ENCODE measurements around the gene PRSS27. TPM values are rescaled to one million over a fixed set of nuclear protein-coding genes. Genes with fewer than 3 reads are reported as not detected.
A peak's percentile ranks its signal among the peaks of the same experiment; 100 is the strongest.
"Not testable (repeated sequence)": the region's sequence is repeated elsewhere in the genome, so short reads cannot be mapped to it uniquely, and the experiment has no call there.

The PRSS27 gene
- total and polyA plus RNA-seq, 11 donors, result 0.19 to 1.3 (median 0.39) TPM; not detected in 3

DNA sequence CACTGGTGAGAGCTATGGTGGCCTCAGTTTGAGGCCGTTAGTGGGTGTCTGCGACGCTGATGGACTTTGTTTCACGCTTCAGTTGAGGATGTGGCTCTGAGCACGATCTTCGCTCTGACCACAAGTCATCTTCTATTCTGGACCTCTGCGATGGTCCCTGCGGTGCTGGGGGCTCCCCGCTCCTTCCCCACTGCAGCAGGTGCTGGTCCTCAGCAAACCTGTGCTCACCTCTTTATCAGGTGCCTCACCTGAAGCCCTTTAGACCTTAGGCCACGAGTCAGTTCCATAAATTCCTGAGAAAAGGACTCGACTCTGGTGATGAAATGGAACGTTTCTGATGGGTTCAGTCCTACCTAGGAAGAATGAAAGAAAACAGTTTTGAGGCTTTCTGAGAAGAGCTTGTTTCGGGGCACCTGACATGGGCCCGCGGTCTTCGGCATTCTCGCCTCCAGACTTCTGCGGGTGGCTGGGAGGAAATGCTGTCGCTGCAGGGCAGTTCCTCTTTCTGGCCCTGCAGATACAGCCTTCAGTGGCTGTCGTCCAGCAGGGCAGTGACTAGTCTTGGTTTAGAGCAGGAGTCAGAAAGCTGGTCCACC lies 33.0 kb downstream of the PRSS27 start:
- 76 to 90% (median 82%) methylated on average over 20 of the region's 20 CpGs for WGBS, 4 donors
- DNase-seq (peak in 2 of 5 donors; percentile 50 to 67), ATAC-seq (no peak)
- no peaks in the 10 kb centered on the region for H3K27me3 ChIP-seq
- TF ChIP-seq POLR2A (IDR thresholded peaks at IDR 0.05), result no peak
- TF ChIP-seq, protein P1, sequence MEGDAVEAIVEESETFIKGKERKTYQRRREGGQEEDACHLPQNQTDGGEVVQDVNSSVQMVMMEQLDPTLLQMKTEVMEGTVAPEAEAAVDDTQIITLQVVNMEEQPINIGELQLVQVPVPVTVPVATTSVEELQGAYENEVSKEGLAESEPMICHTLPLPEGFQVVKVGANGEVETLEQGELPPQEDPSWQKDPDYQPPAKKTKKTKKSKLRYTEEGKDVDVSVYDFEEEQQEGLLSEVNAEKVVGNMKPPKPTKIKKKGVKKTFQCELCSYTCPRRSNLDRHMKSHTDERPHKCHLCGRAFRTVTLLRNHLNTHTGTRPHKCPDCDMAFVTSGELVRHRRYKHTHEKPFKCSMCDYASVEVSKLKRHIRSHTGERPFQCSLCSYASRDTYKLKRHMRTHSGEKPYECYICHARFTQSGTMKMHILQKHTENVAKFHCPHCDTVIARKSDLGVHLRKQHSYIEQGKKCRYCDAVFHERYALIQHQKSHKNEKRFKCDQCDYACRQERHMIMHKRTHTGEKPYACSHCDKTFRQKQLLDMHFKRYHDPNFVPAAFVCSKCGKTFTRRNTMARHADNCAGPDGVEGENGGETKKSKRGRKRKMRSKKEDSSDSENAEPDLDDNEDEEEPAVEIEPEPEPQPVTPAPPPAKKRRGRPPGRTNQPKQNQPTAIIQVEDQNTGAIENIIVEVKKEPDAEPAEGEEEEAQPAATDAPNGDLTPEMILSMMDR (IDR thresholded peaks at IDR 0.05), result no peak
- H3K4me1 ChIP-seq, result peaks cover 0 to 45% (median 28%) of the 10 kb centered on the region in 12 donors
- intact Hi-C loops (cut with DNase I), result no loop called here
- no peaks in the 10 kb centered on the region for H3K9me3 ChIP-seq
- peak overlapping the region in 1 of 12 donors; percentile 83 for H3K27ac ChIP-seq
- peaks cover 0 to 19% (median 3%) of the 10 kb centered on the region in 9 donors for H3K36me3 ChIP-seq
- peak overlapping the region in 2 of 12 donors; percentile 10 to 42 for H3K4me3 ChIP-seq

DNA sequence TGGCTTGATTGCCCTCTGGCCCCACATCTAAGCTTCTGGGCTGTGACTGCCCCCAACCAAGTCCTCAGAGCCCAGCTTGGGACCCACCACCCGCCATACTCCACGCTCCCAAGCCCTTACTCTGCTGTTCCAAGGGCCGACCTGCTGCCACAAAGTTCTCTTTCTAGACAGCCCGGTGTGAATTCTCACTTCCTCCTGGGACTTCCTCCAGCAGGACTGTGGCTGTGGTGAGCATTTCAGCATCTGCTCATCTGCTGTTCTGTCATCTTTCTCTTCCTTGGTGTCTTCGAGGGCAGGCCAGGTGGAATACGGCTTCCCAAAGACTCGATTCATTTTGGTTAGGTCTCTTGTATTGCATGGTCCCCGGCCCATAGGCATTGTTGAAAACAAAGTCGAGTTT lies 33.9 kb downstream of the PRSS27 start:
- intact Hi-C loops (cut with DNase I); H3K27ac ChIP-seq; H3K9me3 ChIP-seq; H3K4me3 ChIP-seq; DNase-seq; H3K27me3 ChIP-seq; ATAC-seq: not testable (repeated sequence)
- Histone ChIP-seq H3K4me1 (peaks cover 0 to 45% (median 29%) of the 10 kb centered on the region in 12 donors), H3K36me3 (peaks cover 0 to 11% (median 3%) of the 10 kb centered on the region in 9 donors)
- no CpG with 5 or more reads among the region's 9 CpGs for WGBS, 4 donors

DNA sequence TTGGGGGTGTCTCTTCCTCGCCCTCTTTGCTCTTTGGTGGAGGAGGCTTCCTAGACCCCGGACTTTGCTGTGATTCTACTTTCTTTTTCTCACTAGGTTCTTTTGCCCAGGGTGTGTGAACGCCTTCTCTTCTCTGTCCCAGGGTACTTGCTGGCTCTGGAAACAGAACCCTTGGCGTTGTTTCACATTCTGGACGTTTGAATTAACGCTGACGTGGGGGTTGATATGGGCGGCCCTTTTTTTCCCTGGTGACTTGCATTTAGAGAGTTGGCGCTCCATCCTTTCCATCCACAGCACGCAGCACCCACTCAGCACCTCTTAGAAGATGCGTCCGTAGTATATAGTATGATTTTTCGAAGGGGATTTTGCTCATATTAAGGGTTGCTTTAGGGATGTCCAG lies 37.0 kb downstream of the PRSS27 start:
- H3K9me3 ChIP-seq, ATAC-seq, H3K27me3 ChIP-seq, H3K36me3 ChIP-seq, DNase-seq: not testable (repeated sequence)
- intact Hi-C loops (cut with DNase I), result loop anchor here in 2 of 10 donors (2.0 to 5.0 kb wide), 3 partner anchors 38 to 69 kb away; partner anchors contain the start of genes PRSS27 (in 2 of the 2) and SRRM2 (in 1 of the 2)
- Histone ChIP-seq H3K4me3 (peak overlapping the region; percentile 57 to 100 (median 90)), H3K27ac (peak overlapping the region; percentile 63 to 94 (median 88)), H3K4me1 (peaks cover 0 to 32% (median 17%) of the 10 kb centered on the region in 12 donors)
- WGBS, 4 donors, result 6 to 9% (median 7%) methylated on average over 13 of the region's 13 CpGs

DNA sequence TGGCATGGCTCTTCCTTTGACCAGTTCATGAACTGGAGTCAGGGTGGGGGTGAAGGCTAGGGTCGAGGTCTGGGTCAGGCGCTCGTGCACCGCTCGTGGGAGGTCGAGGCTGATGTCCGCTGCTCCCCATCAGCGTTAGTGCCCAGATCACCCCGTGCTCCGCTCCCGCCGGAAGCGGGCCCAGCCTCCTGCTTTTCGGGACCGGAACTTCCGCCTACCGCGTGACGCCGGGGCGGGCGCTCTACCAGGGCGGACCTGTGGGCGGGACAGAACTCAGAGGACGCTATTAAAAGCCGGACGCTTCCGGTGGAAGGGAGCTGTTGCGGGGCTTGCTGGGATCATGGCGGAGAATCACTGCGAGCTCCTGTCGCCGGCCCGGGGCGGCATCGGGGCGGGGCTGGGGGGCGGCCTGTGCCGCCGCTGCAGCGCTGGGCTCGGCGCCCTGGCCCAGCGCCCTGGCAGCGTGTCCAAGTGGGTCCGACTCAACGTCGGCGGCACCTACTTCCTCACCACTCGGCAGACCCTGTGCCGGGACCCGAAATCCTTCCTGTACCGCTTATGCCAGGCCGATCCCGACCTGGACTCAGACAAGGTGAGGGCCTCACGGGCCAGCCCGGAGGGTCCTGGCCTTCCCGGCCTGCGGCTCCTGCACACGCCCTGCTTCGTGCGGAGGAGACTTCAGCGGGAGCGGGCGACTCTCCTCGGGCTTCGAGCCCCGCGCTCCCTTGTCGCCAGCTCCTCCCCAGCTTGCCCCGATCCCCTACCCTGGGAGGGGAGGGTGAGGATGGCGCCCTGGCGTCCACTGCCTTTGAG lies 37.6 kb downstream of the PRSS27 start, which contains the start of gene KCTD5:
Gene KCTD5, plus strand, starts transcription at position 315 of the 813 bp plus-strand sequence. Its CDS starts 26 bp downstream, at position 341.
- DNase-seq, result peak; percentile 96 to 98 (median 97)
- 0 to 1% (median 1%) methylated on average over 28 to 73 of the region's 73 CpGs for WGBS, 4 donors
- Histone ChIP-seq H3K9me3 (no peaks in the 10 kb centered on the region), H3K27ac (peak within 1 kb of the TSS; percentile 63 to 94 (median 88)), H3K27me3 (no peaks in the 10 kb centered on the region), H3K36me3 (peaks cover 0 to 3% (median 0%) of the 10 kb centered on the region in 9 donors), H3K4me3 (peak within 1 kb of the TSS; percentile 57 to 100 (median 90)), H3K4me1 (peaks cover 0 to 32% (median 17%) of the 10 kb centered on the region in 12 donors)
- intact Hi-C loops (cut with DNase I), result loop anchor here in 2 of 10 donors (2.0 to 5.0 kb wide), 3 partner anchors 38 to 70 kb away; partner anchors contain the start of genes PRSS27 (in 2 of the 2) and SRRM2 (in 1 of the 2)
- peak; percentile 18 to 89 for TF ChIP-seq POLR2A (IDR thresholded peaks at IDR 0.05)
- TF ChIP-seq, protein P1 (IDR thresholded peaks at IDR 0.05), result peak in 1 of 12 donors; percentile 16
- ATAC-seq, result peak; percentile 95 to 97 (median 96)

DNA sequence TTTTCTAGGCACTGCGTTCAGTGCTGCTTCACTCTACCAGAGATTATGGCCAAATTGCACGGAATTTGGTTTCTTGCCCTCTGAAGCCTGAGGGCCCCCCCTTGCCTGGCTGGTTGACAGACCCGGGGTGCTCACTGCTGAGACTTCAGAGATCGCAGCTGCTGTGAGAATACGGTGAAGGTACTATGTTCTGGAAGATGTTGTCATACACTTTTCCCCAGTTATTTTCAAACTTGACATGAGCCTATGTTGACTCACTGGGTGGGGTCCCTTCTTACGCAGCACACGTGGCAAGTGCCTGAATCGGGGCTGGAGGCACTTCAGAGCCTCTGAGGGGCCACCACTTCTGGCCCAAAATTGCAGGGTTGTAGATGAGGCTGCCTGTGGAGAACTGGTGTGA lies 39.7 kb downstream of the PRSS27 start:
- not testable (repeated sequence) for H3K27me3 ChIP-seq, H3K27ac ChIP-seq, H3K9me3 ChIP-seq, H3K4me3 ChIP-seq, DNase-seq, H3K36me3 ChIP-seq, ATAC-seq
- H3K4me1 ChIP-seq, result peaks cover 0 to 27% (median 16%) of the 10 kb centered on the region in 12 donors
- intact Hi-C loops (cut with DNase I), result loop anchor here in 2 of 10 donors (5.0 kb wide), 2 partner anchors 42 to 72 kb away; partner anchors contain the start of genes PRSS27 (in 1 of the 2) and SRRM2 (in 1 of the 2)
- WGBS, 4 donors, result 84 to 94% (median 93%) methylated on average over 5 to 8 of the region's 8 CpGs

DNA sequence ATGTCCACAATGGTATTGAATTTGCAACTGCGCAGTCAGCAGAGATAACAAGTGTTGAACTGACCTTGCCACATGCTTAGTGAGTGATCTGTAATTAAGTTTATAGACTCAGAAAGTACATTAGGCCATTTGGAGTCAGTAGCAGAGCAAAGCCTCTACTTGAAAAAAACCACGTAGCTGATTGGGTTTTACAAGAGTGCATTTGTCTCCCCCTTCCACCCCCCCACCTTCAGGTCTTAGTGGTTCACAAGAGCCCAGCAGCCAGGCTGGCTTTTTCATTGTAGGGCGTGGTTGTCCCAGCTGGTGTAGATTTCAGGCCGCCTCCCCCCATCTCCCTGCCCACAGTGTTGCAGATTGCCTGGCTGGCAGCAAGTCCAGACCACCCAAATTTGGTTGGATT lies 40.1 kb downstream of the PRSS27 start:
- 76 to 92% (median 79%) methylated on average over 4 of the region's 4 CpGs for whole genome bisulfite sequencing, 4 donors
- H3K27ac ChIP-seq, H3K36me3 ChIP-seq, H3K9me3 ChIP-seq, H3K27me3 ChIP-seq, H3K4me3 ChIP-seq: not testable (repeated sequence)
- DNase-seq (peak in 1 of 5 donors; percentile 14), ATAC-seq (peak in 1 of 4 donors; percentile 6)
- intact Hi-C loops (cut with DNase I), result loop anchor here in 2 of 10 donors (5.0 kb wide), 2 partner anchors 42 to 72 kb away; partner anchors contain the start of genes PRSS27 (in 1 of the 2) and SRRM2 (in 1 of the 2)
- H3K4me1 ChIP-seq, result peaks cover 0 to 27% (median 16%) of the 10 kb centered on the region in 12 donors

DNA sequence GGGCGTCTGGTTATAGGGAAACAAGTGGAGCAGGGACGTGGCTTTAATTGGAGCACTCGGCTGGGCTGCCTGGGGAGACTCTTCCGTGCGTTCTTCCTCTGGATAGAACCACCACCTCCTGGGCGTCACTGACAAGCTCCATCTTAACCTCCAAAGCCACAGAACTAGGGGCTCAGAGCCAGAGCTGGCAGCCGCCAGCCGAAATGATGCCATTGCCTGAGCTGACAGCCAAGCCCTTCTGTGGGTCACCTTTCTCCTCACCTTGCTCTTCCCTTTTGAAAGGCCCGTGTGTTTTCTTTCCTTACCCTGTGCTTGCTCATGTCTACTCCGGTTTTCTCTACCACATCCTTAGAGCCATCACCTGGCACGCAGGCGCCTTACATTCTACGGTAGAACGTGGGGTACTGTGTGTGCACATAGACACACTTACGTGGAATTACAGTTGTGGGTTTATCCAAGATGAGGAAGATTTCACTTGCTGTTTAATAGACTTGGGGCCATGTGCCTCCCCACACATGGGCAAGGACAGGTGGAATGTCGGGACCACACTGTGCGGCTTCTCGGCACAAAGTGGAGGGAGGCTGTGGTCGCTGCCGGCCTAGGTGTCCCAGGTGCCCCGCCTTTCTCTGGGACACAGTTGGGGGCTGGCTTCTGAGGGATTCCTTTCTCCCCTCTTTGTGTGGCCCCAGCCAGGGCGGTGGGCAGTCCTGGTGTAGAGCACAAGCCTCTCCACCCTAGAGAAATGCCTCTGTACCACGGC lies 41.6 kb downstream of the PRSS27 start:
- 79 to 89% (median 88%) methylated on average over 5 to 18 of the region's 23 CpGs for WGBS, 4 donors
- H3K27ac ChIP-seq; intact Hi-C loops (cut with DNase I); H3K4me3 ChIP-seq; ATAC-seq; H3K36me3 ChIP-seq; H3K27me3 ChIP-seq; H3K9me3 ChIP-seq: not testable (repeated sequence)
- DNase-seq, result peak in 1 of 5 donors; percentile 17
- H3K4me1 ChIP-seq, result peaks cover 0 to 24% (median 13%) of the 10 kb centered on the region in 12 donors
